Measurements from ENCODE around the gene NBEAL2.

Gene NBEAL2

DNA sequence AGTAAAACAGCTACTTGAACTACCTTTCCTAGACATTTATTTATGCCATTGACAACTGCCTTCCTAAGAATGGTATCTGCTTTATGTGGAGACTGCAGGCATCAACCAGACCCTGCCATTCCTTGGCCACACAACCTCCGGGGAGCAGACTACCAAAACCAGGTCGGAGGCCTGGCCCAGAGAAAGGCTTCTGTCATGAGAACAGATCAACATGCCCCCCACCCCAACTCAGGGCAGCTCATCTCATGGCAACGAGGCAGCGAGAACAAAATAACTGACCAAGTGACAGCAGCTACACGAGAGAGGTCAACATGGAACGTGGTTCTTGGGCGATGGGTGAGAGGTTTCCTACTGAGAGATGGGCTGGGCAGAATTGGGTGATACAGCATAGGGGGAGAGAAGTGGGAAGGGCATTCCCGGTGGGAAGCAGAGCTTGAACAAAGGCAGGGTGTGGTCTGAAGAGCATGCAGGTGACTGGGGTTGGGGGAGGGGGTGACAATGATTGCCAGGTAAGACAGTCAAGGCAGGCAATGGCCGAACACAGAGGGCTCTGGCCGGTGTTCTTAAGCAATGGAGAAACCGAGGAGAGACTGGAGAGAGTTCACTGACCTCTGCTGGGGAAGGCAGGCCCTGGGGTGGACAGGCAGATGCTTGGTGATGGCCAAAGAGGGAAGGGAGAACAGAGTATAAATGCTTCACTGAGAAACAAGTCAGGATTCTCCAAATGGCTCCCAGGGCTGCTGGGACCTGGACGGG is 36.8 kb upstream of the NBEAL2 start:
- DNase-seq (ENCODE audit: low read depth in 1 of 2, low spot score in 1 of 2): no peak

DNA sequence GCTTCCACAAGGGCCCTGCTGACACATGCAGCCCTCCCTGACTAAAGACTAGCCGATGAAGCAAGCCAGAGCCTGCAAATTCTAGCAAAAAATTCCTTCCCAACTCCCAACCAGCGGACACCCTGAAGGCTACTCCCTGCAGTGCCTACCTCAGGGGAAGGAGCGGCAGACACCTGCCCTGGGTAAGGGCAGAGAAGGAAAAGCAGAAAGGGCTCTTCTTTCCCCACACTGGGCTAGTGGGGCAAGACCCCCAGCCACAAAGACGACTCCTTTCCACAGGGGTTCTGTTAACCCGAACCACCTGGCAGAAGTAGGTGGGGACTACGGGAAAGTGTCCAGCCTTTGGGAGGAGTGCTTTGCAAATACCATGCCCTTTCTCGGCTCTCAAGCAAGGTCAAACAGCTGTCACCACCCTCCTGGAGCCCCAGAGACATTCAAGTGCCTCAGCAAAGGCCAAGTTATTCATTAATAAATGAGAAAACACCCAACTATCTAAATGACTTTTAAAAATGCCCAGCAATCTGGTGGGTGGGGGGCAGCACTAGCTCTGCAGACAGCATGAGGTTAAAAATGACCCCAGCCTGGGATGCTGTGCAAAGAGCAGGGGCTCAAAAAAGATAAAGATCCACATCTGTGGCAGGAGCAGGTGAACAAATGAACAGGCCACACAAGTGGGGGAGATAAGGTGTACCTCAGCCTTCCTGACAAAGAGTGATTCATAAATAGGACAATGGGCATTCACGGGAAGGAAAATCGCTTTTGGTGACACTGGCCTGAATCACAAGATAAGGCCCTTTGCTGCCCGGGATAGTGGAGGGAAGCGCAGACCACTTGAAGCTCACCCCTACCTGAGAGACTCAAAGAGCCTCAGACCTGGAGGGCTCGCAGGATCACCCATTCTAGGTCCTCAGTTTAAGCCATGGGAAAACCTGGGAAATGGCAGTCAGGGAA is 36.0 kb upstream of the NBEAL2 start:
- DNase-seq (ENCODE audit: low read depth in 1 of 2, low spot score in 1 of 2): no peak

DNA sequence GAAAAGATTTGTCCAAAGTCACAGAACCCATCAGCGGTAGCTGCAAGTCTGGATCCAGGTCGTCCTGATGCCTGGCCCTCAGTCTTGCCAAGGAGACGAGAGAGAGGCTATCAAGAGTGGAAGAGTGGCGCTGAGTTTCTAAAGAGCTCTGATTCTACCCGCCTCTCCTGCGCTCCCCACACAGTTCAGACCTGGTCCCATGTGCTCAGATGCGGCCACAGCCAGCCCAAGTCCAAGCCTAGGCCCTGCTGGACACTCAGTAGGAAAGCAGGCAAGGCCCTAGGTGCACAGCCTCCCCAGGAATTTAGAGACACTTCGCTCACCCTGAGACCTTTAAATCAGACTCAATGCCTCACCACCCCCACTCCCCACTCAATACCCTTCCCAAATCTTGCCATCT is 35.3 kb upstream of the NBEAL2 start:
- DNase-seq (ENCODE audit: low read depth in 1 of 2, low spot score in 1 of 2): no peak

DNA sequence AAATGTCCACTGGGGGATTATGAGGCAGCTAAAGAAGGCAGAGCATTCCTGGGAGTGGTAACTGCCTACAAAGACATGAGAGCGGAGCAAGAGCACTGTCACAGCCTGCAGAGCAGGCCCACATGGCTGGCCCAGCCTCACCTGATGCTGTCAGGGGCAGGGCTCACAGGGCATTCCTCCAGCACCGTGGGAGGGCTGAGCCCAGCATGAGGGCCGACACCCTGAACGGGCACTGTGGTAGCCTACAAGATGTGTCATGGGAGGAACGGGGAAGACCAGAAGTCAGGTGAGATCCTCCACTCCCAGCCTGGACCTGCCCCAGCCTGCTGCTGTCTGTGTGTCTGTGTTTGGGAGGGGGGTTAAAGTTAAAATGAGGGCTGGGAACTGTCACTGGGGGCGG is 33.0 kb upstream of the NBEAL2 start:
- DNase-seq (ENCODE audit: low read depth in 1 of 2, low spot score in 1 of 2): no peak

DNA sequence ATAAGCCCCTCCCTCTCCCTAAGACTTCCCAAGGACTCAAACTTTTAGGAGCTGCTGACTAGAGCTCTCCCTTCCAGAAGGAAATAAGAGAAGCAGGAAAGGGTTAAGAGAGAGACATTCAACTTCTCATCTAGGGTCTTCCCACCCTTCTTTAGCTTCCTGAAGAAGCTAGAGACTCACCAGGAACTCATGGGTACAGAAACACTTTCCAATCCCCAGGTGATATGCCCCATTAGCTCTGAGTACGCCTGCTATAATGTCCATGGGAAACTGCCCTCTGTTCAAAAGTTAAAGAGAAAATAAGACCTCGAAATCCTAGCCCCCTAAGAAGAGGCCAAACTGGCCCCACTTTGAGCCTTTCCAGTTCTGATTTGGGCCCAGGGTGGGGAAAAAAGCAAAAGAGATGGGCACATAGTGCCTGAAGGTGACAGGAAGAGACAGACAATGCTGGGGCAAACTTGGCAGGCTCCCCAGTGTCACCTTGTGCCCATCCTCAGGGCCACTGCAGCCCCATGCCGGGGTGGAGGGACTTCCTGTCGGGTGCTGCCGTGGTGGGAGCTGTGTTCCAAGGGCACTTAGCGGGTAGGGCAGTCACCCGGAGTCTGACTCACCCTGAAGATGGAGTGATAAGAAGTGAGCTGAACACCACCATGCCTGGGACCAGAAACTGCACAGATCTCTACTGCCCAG is 32.5 kb upstream of the NBEAL2 start:
- peak; percentile 51 to 63 for DNase-seq (ENCODE audit: low read depth in 1 of 2, low spot score in 1 of 2)

DNA sequence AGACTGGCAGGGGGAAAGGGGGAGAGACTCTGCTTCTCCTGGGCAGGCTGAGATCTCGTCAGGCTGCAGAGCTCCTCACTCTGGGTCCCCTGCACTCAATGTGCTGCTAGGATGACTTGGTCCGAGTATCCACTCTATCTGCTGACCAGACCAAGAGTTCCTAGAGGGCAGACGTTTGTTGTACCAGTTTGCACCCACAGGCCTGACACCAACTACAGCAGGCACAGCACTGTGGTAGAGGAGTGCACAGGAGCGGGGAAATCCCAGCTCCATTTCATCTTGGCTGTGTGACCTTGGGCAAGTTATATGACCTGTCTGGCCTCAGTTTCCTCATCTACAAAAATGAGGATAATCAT is 31.9 kb upstream of the NBEAL2 start:
- no peak for DNase-seq (ENCODE audit: low read depth in 1 of 2, low spot score in 1 of 2)

DNA sequence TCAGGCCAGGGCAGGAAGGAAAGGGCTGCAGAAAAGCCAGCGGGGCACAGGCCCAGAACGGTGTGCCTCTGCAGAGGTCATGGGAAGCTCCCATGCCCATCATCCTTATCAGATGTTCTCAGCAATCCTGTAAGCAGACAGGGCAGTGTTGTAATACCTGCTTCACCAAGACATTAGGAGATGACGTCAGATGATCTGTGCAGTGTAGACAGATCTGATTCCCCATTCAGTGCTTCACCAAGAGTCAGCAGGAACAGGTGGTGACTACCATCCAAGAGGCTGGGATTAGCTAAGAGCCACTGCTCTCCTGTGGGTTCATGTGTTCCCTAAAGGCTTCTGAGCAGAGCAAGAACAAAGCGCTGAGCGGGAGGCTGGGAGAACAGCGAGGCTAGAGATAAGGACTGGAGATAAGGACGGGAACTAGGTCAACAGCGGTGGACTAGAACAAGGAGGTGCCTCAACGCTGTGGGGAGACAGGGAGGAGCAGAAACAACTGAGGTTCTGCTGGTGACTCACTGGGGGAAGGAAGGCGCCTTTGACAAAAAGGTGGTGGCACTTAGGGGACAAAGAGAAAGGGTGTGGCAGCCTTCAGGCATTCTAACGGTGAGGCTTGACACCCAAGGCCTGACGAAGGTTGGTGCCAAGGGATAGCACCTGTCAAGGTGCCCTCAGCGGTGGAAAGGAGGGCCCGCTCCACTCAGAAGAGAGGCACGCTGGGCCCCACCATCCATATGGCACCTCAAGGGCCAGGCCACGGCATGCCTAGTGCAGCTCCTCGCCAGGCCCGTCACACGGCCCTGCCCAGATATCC is 31.3 kb upstream of the NBEAL2 start:
- peak; percentile 47 to 50 for DNase-seq (ENCODE audit: low read depth in 1 of 2, low spot score in 1 of 2)

DNA sequence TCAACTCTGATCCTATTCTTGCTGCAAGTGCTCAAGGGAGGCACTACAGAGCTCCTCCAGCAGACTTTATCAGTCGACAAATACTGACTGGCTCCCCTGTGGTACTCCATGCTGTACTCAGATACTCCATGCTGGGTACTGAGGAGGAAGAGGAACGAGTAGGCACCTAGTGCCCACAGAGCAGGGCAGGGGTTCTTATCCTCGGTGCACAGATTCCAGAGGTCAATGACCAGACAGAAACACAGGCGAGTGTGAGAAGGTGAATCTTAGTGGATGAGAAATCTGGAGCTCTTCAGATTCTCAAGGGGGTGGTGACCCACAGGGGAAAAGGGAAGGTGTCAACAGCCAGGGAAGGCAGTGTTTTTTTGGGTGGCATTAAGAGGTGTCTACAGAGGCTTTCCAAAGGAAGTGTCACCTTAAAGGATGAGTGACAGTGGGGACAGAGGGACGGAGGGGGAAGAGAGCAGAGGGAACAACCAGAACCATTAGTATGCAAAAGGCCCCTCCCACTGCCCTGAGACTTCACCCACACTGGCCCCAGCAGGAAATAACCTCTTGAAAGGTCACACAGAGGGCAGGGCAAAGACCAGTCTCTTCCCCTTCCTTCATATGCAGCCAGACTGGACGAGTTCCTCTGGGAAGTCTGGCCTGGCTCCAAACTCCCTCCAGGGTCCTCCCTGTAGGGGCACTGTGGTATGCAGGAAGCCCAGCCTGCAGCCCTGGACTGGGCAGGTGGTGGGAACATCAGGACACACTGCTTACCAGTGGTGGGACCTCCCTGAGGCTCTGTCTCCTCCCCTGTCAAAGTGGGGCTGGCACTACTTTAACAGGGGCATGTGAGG is 30.4 kb upstream of the NBEAL2 start:
- no peak for DNase-seq (ENCODE audit: low read depth in 1 of 2, low spot score in 1 of 2)

DNA sequence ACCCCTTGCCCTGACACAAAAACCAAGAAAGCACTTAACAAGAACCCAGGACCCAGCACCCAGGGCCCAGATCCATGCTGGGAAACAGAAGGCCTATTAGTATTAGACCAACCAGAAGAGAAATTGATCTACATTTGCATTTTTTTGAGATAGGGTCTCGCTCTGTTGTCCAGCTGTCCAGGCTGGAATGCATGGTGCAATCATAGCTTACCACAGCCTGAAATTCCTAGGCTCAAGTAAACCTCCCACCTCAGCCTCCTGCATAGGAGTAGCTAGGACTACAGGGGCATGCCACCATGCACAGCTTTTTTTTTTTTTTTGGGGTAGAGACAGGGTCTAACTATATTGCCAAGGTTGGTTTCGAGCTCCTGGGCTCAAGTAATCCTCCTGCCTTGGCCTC is 29.3 kb upstream of the NBEAL2 start:
- DNase-seq (ENCODE audit: low read depth in 1 of 2, low spot score in 1 of 2): no peak

DNA sequence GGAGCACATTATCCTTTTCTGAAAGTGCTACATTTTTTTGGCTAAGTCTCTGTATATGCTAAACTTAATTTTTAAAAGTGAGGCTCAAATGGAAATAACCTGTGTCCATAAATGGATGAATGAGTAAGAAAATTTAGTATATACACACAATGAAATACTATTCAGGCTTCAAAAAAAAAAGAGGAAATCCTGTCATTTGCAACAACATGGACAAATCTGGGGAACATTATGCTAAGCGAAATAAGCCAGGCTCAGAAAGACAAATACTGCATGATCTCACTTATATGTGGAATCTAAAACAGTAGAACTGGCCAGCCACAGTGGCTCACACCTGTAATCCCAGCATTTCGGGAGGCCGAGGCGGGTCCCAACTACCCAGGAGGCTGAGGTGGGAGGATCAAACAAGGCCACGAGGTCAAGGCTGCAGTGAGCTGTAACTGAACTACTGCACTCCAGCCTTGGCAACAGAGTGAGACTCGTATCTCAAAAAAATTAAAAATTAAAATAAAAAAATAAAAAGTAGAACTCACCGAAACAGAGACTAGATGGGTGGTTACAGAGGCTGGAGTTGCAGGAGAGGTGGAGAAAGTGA is 28.7 kb upstream of the NBEAL2 start:
- no peak for DNase-seq (ENCODE audit: low read depth in 1 of 2, low spot score in 1 of 2)

DNA sequence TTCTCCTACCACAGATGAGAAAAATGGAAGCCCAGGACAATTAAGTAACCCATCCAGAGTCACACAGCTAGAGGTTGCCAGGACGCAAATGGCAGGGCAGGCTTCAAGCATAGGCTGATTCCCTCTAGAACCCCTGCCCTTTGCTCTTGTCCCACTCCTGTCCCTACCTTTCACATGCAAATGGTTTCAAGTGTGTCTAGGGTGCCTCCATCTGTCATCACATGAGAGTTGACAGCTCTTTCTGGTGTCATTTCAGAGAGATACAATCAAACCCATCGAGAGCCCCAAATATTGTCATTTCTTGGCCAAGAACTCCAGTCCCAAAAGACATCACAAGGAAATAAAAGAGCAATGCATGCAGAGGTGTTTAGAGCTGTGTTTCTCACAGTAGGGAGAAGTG is 26.7 kb upstream of the NBEAL2 start:
- no peak for DNase-seq (ENCODE audit: low read depth in 1 of 2, low spot score in 1 of 2)

DNA sequence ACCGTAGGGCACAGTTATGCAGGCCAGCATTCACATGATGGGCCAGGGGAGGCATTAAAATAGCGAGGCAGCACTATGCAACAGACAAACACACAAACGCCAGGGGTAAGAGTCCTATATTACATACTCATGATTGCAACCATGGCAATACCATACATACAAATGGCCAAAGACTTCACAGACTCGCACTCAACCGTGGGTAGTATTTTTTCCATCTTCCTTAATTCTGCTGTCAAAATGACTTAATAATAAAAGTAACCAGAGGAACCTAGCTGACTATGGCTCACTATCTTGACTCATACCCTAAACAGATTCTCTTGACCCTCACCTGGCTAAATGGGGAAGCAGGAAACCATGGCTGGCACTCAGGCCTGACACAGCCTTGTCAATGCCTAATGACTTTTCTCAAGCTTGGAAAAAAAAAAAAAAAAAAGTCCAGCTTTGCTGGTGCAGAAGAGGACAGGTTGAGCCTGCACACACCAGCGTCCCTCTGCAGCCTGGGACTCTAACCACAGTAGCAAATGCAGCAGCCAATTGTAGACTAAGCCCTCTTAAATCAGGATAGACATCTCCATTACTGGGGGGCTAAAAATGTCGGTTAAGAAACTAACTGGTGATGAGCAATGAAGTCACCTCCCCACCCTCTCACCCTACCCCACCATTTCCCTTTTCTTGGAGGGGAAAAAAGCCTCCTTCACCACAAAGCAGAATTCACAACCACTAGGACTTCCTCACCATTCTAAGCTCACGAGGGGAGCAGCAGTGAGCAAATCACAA is 26.0 kb upstream of the NBEAL2 start:
- DNase-seq (ENCODE audit: low read depth in 1 of 2, low spot score in 1 of 2): no peak

DNA sequence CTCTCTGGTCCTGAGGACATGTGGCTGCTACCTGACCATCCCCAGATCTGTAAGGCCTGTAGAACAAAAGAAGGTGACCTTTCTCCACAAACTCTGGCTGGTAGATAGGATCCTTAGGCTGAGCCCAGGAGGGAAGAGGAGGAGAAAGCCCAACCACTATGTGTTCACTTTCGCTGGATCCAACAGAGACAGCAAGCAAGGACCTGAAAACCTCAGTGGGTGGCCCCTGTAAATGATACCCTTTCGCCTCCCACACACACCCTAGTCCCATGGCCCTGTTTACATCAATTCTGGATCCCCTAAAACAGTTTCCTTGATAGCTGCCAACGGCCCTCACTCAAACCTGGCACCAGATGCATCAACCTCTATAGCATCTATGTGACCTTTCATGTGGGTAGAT is 25.3 kb upstream of the NBEAL2 start:
- no peak for DNase-seq (ENCODE audit: low read depth in 1 of 2, low spot score in 1 of 2)

DNA sequence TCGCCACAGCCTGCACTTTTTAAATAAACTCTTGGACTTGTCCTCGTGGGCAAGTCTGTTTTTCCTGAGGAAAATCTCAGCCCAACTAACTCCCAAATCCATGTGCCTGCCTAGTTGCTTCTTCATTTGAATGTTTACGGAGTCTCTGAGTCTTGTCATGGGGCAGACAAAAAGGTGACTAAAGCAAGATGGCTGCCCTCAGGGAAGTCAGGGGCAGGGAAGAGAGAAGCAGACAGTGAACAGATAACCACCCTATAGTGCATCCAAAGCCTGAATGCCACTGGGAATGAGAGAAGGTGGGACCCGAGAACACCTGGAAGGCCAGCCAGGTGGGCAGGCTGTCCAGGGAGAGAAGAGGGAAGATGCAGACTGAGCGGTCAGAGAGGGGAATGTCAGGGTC is 24.3 kb upstream of the NBEAL2 start:
- DNase-seq (ENCODE audit: low read depth in 1 of 2, low spot score in 1 of 2): no peak

DNA sequence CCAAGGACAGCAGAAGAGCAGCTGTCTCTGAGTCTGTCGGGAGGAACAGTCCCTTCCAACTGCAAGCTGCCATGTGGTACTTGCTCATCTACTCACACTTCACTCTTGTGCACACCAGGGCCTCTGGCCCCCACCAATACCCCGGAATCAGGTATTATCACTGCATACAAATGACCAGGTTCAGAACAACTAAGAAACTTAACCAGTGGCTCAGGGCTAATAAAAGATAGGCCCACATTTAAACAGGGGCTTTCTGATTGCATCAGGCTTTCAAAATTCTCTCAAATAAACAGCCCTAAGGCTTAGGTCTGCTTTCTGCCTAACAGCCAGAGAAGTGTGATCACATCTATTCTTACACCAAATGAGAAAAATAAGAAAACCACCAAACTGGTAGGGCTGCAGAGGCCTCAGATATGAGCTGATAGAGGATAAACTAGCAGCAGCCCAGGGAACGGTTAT is 23.6 kb upstream of the NBEAL2 start:
- DNase-seq (ENCODE audit: low read depth in 1 of 2, low spot score in 1 of 2): no peak

DNA sequence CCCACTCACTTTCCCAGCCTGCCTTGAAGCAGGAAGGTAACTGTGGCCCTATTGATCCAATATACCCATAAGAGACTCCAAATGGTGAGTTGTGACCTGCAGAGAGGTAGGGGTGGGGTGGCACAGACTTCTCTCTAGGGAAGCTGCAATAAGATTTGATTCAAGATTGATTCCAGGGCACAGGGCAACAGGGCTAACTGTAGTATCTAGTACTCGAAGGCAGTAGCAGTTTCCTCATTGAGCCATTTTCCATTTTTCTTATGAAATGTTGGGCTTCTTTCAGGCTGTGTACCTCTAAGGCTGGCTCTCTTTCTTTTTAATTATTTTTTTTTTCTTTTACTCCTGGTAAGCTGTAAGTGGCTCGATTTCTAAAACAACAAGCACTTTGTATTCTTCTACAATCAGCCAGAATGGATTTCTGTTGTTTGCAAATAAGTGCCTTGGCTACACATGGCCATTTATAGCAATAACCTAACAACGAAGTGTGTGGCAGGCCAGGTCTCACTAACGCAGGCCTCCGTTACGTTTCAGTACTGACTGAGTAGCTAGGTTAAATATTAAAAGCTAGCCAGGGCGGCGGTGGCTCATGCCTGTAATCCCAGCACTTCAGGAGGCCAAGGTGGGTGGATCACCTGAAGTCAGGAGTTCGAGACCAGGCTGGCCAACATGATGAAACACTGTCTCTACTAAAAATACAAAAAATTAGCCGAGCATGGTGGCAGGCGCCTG is 22.2 kb upstream of the NBEAL2 start:
- DNase-seq (ENCODE audit: low read depth in 1 of 2, low spot score in 1 of 2): no peak

DNA sequence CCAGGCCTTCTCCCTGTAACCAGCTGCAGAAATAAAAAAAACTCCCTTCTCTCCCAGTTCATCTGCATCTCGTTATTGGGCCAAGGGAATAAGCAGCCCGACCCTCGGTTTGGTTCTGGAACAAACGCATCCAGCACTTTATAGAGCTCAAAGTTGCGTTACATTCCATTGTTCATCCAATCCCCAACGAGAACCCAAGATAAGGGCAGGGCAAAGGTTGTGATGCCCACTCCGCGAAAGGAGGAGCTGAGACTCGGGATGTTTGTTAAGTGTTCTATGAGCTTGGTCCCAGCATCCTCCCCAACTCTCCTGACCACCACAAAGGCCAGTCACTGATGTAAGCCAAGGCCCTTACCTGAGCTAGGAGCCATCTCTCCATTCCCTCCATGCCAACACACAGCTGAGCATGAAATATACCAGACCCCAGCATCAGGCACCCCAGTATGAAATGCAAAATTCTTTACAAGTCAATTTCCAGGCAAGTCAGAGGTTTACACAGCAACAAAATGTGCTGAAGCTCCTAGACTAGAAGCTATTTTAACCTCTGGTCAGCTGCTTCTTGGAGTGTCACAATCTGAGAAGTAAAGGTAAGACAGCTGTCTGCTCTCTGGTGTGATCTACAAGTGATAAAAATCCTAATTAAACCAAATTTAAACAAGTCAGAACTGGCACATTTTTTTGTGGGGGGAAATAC is 20.9 kb upstream of the NBEAL2 start:
- DNase-seq (ENCODE audit: low read depth in 1 of 2, low spot score in 1 of 2): no peak

DNA sequence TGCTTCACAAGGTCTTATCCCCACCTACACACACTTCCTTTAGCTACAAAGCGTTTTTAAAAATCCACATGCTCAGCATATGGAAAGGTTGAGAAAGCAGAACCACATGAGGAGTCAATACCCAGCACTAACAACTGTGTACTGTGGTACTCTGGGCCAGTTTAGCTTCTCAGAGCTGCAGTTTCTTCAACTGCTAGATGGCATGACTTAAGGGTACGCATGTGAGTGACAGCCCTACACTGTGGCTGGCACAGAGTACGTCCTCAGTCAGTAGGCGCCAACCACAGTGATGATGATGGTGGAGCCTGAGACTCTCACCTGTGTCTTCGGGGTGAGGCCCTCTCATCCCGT is 20.3 kb upstream of the NBEAL2 start:
- DNase-seq (ENCODE audit: low read depth in 1 of 2, low spot score in 1 of 2): no peak
